Body of pancreas (tissue), 4 donors: Measurements from ENCODE around the gene NRN1L.

Experiments used
- POLR2A ChIP-seq, 3 donors: fragments of 450-650 bp; IDR thresholded peaks; one replicate each; pipeline ENCODE4 v1.6.1; 2016; ENCODE audit warnings: antibody characterized with exemption in 3 of 3, mild to moderate bottlenecking in 2 of 3
- TF ChIP-seq, protein P1 (sequence below), 7 experiments: fragments of 450-650 bp in 4 of 7; fragments of 200-600 bp in 3 of 7; sonication (generic) in 3 of 7; IDR thresholded peaks; one replicate each; pipeline ENCODE4 v1.5.1; 2016 to 2019; ENCODE audit warnings: antibody characterized with exemption in 7 of 7

DNA sequence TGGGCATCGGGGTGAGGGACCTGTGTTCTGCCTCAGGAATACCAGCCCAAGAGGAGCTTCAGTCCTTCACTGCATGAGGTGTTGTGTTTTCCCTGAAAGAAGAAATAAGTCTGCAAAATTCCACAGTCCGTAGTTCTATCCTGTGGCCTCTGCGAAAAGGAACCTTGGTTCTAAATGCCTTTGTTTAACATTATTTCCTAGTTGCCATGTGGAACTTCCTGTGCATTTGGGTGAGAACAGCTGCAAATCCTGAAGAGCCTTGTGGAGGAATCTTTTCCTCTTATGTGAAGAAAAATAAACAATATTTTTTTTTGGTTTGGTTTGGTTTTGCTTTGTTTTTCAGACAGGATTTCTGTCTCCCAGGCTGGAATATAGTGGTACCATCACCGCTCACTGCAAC, 18.1 kb downstream of the NRN1L start:
- no peak for TF ChIP-seq POLR2A (IDR thresholded peaks at IDR 0.05)
- TF ChIP-seq, protein P1, sequence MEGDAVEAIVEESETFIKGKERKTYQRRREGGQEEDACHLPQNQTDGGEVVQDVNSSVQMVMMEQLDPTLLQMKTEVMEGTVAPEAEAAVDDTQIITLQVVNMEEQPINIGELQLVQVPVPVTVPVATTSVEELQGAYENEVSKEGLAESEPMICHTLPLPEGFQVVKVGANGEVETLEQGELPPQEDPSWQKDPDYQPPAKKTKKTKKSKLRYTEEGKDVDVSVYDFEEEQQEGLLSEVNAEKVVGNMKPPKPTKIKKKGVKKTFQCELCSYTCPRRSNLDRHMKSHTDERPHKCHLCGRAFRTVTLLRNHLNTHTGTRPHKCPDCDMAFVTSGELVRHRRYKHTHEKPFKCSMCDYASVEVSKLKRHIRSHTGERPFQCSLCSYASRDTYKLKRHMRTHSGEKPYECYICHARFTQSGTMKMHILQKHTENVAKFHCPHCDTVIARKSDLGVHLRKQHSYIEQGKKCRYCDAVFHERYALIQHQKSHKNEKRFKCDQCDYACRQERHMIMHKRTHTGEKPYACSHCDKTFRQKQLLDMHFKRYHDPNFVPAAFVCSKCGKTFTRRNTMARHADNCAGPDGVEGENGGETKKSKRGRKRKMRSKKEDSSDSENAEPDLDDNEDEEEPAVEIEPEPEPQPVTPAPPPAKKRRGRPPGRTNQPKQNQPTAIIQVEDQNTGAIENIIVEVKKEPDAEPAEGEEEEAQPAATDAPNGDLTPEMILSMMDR (IDR thresholded peaks at IDR 0.05), result no peak
